H9 (cell line): ENCODE measurements around the gene EFCAB12. TPM values are rescaled to one million over a fixed set of nuclear protein-coding genes. Genes with fewer than 3 reads are reported as not detected.
A peak's percentile ranks its signal among the peaks of the same experiment; 100 is the strongest.

Source experiments
- DNase-seq: peaks from one replicate; pipeline ENCODE4 v3.0.0-alpha.2; 2017
- H2AFZ ChIP-seq: one replicate; pipeline ENCODE4 v1.6.1; 2013; ENCODE audit warnings: mild to moderate bottlenecking, low read length, control low read depth, moderate library complexity
- H2AK5ac ChIP-seq: 2 replicates; pipeline ENCODE4 v1.6.1; 2013; ENCODE audit warnings: low read length, control low read depth, mixed read lengths; ENCODE audit not compliant: insufficient read length
- H2BK120ac ChIP-seq: one replicate; pipeline ENCODE4 v1.6.1; 2013; ENCODE audit warnings: low read depth, mild to moderate bottlenecking, low read length, control low read depth, inconsistent platforms; ENCODE audit not compliant: poor library complexity, severe bottlenecking
- H2BK12ac ChIP-seq: 2 replicates; pipeline ENCODE4 v1.6.1; 2013; ENCODE audit warnings: low read length, control low read depth, mixed read lengths, low read depth; ENCODE audit not compliant: insufficient read length
- H2BK15ac ChIP-seq: 2 replicates; pipeline ENCODE4 v1.6.1; 2013; ENCODE audit warnings: low read depth, low read length, control low read depth
- H2BK20ac ChIP-seq: one replicate; pipeline ENCODE4 v1.6.1; 2013; ENCODE audit warnings: low read depth, mild to moderate bottlenecking, low read length, control low read depth, inconsistent platforms; ENCODE audit not compliant: poor library complexity, severe bottlenecking
- H2BK5ac ChIP-seq: 2 replicates; pipeline ENCODE4 v1.6.1; 2013; ENCODE audit warnings: low read length, control low read depth, mixed read lengths; ENCODE audit not compliant: insufficient read length
- H3K14ac ChIP-seq: 2 replicates; pipeline ENCODE4 v1.6.1; 2013; ENCODE audit warnings: low read length, control low read depth; ENCODE audit not compliant: insufficient read depth
- H3K18ac ChIP-seq: 2 replicates; pipeline ENCODE4 v1.6.1; 2013; ENCODE audit warnings: low read depth, mild to moderate bottlenecking, mixed read lengths, low read length, control low read depth; ENCODE audit not compliant: insufficient read length
- H3K23ac ChIP-seq: 2 replicates; pipeline ENCODE4 v1.6.1; 2013; ENCODE audit warnings: low read length, control low read depth, mixed read lengths, low read depth; ENCODE audit not compliant: insufficient read length
- H3K23me2 ChIP-seq: 2 replicates; pipeline ENCODE4 v1.6.1; 2013; ENCODE audit warnings: low read depth, mild to moderate bottlenecking, mixed read lengths, low read length, control low read depth; ENCODE audit not compliant: insufficient read length, poor library complexity, severe bottlenecking
- H3K27ac ChIP-seq: 2 replicates; pipeline ENCODE4 v1.5.1; 2013; ENCODE audit warnings: low read length, control low read depth, mixed read lengths, low read depth; ENCODE audit not compliant: insufficient read length
- H3K27me3 ChIP-seq: 2 replicates; pipeline ENCODE4 v1.6.1; 2013; ENCODE audit warnings: low read length, control low read depth, inconsistent platforms; ENCODE audit not compliant: insufficient read depth
- H3K4ac ChIP-seq: 2 replicates; pipeline ENCODE4 v1.6.1; 2013; ENCODE audit warnings: low read depth, mild to moderate bottlenecking, control low read depth, inconsistent platforms, low read length, moderate library complexity
- H3K4me1 ChIP-seq: 2 replicates; pipeline ENCODE4 v1.6.1; 2013; ENCODE audit warnings: low read length, control low read depth, inconsistent platforms; ENCODE audit not compliant: insufficient read depth
- H3K4me2 ChIP-seq: 2 replicates; pipeline ENCODE4 v1.6.1; 2013; ENCODE audit warnings: low read length, control low read depth, mixed read lengths; ENCODE audit not compliant: insufficient read length, insufficient read depth
- H3K56ac ChIP-seq: 2 replicates; pipeline ENCODE4 v1.6.1; 2013; ENCODE audit warnings: low read depth, mild to moderate bottlenecking, mixed read lengths, low read length, control low read depth; ENCODE audit not compliant: insufficient read length
- H3K79me1 ChIP-seq: 2 replicates; pipeline ENCODE4 v1.6.1; 2013; ENCODE audit warnings: low read depth, mild to moderate bottlenecking, moderate library complexity, low read length, control low read depth, inconsistent platforms; ENCODE audit not compliant: insufficient read depth, poor library complexity, severe bottlenecking
- H3K79me2 ChIP-seq: 2 replicates; pipeline ENCODE4 v1.6.1; 2013; ENCODE audit warnings: low read length, control low read depth, inconsistent platforms; ENCODE audit not compliant: insufficient read depth
- H3K9ac ChIP-seq: 2 replicates; pipeline ENCODE4 v1.6.1; 2013; ENCODE audit warnings: low read length, control low read depth, mixed read lengths; ENCODE audit not compliant: insufficient read length; ENCODE audit errors: extremely low read depth
- H3K9me3 ChIP-seq: one replicate; pipeline ENCODE4 v1.6.1; 2013; ENCODE audit warnings: low read depth, low read length, inconsistent platforms; ENCODE audit not compliant: control insufficient read depth
- H3T11ph ChIP-seq: one replicate; pipeline ENCODE4 v1.6.1; 2013; ENCODE audit warnings: mild to moderate bottlenecking, low read length, control low read depth, inconsistent platforms
- H4K20me1 ChIP-seq: one replicate; pipeline ENCODE4 v1.6.1; 2013; ENCODE audit not compliant: control insufficient read depth, insufficient read length, insufficient read depth
- H4K5ac ChIP-seq: 2 replicates; pipeline ENCODE4 v1.6.1; 2013; ENCODE audit warnings: low read depth, mild to moderate bottlenecking, mixed read lengths, low read length, control low read depth; ENCODE audit not compliant: insufficient read length
- H4K8ac ChIP-seq: replicated peaks from 2 replicates; pipeline ENCODE4 v1.6.1; 2013; ENCODE audit warnings: low read length, control low read depth, mixed read lengths, low read depth; ENCODE audit not compliant: insufficient read length
- H4K91ac ChIP-seq: 2 replicates; pipeline ENCODE4 v1.6.1; 2013; ENCODE audit warnings: low read depth, mild to moderate bottlenecking, moderate library complexity, mixed read lengths, low read length, control low read depth; ENCODE audit not compliant: insufficient read length
- H3K27ac Mint-ChIP-seq, 3 experiments: 2 replicates in 2 of 3; 3 replicates in 1 of 3; pipeline ENCODE4 v1.8.0; 2020 to 2021; ENCODE audit warnings: mixed read lengths in 3 of 3, mild to moderate bottlenecking in 1 of 3, moderate library complexity in 1 of 3
- H3K27me3 Mint-ChIP-seq: 2 replicates; pipeline ENCODE4 v1.8.0; 2021; ENCODE audit warnings: low read depth, mild to moderate bottlenecking, moderate library complexity, mixed read lengths
- H3K36me3 Mint-ChIP-seq, 3 experiments: 2 replicates in 2 of 3; 3 replicates in 1 of 3; pipeline ENCODE4 v1.8.0; 2020 to 2021; ENCODE audit warnings: low read depth in 3 of 3, mixed read lengths in 3 of 3; ENCODE audit not compliant: insufficient read depth in 1 of 3
- H3K4me1 Mint-ChIP-seq, 2 experiments: 2 replicates each; pipeline ENCODE4 v1.8.0; 2020; ENCODE audit warnings: mixed read lengths in 2 of 2
- H3K4me3 Mint-ChIP-seq, 2 experiments: 2 replicates in 1 of 2; 3 replicates in 1 of 2; pipeline ENCODE4 v1.8.0; 2020 to 2021; ENCODE audit warnings: mild to moderate bottlenecking in 2 of 2, mixed read lengths in 2 of 2, moderate library complexity in 1 of 2
- H3K9me3 Mint-ChIP-seq, 2 experiments: 2 replicates in 1 of 2; 3 replicates in 1 of 2; pipeline ENCODE4 v1.8.0; 2020; ENCODE audit warnings: mild to moderate bottlenecking in 2 of 2, mixed read lengths in 2 of 2, moderate library complexity in 1 of 2
- CTCF ChIP-seq: fragments of 200-600 bp; sonication (generic); conservative IDR thresholded peaks from 3 replicates; pipeline ENCODE4 v1.8.0; 2021; ENCODE audit warnings: antibody characterized with exemption, mild to moderate bottlenecking
- total RNA-seq: library from RNA; stranded (reverse); gene quantifications from 2 replicates; pipeline ENCODE4 v1.2.1, GENCODE V29; 2021

Gene EFCAB12
- total RNA-seq, 1 experiment from 2014 or later, result 0.28 TPM

- no peak overlapping the region for H3K4me2 ChIP-seq
- no peak overlapping the region for H2BK12ac ChIP-seq
- H2AFZ ChIP-seq, result no peak overlapping the region
- no peak overlapping the region for H2BK20ac ChIP-seq
- H3K36me3 Mint-ChIP-seq, result peaks cover 0 to 10% (median 5%) of the 10 kb centered on the region in 3 experiments; a peak in 6 of 7 replicates
- H4K5ac ChIP-seq, result no peak overlapping the region
- no peak for DNase-seq
- H2BK5ac ChIP-seq, result no peak overlapping the region
- H3K27me3 Mint-ChIP-seq, result no peaks in the 10 kb centered on the region
- H3K9ac ChIP-seq, result no peak overlapping the region
- no peaks in the 10 kb centered on the region for H3K9me3 Mint-ChIP-seq
- H3K4me3 Mint-ChIP-seq, result peak overlapping the region in 1 of 2 experiments; percentile 7; a peak in 1 of 5 replicates
- H3K14ac ChIP-seq, result no peak overlapping the region
- H3K79me1 ChIP-seq, result no peaks in the 10 kb centered on the region
- no peaks in the 10 kb centered on the region for H3K27me3 ChIP-seq
- no peaks in the 10 kb centered on the region for H3K9me3 ChIP-seq
- H2BK15ac ChIP-seq, result no peak overlapping the region
- H3K23ac ChIP-seq, result no peak overlapping the region
- H3K4me1 ChIP-seq, result peaks cover 4% of the 10 kb centered on the region; the same call in 1 of the 2 replicates
- H4K20me1 ChIP-seq, result no peaks in the 10 kb centered on the region
- no peak overlapping the region for H3K4ac ChIP-seq
- H3K4me1 Mint-ChIP-seq, result peaks cover 41% of the 10 kb centered on the region in 2 experiments
- no peak overlapping the region for H3K18ac ChIP-seq
- H3K27ac Mint-ChIP-seq, result peak overlapping the region in 1 of 3 experiments; percentile 28; a peak in 2 of 7 replicates
- peaks cover 7% of the 10 kb centered on the region for H3K23me2 ChIP-seq
- no peak overlapping the region for H3T11ph ChIP-seq
- no peak overlapping the region for H3K56ac ChIP-seq
- no peak overlapping the region for H2AK5ac ChIP-seq
- no peak for TF ChIP-seq CTCF
- H3K79me2 ChIP-seq, result peaks cover 2% of the 10 kb centered on the region; the same call in 1 of the 2 replicates
- no peak overlapping the region for H4K91ac ChIP-seq
- H2BK120ac ChIP-seq, result no peak overlapping the region
- no peak overlapping the region for H4K8ac ChIP-seq
- H3K27ac ChIP-seq, result no peak overlapping the region
Measured at GRCh38 chr3:129442947-129443346, 14.5 kb upstream of the EFCAB12 start.
